ENCODE measurements around the gene LRRC14B.

The LRRC14B gene

GRCh38 chr5:174876-175465 lies 16.3 kb upstream of the LRRC14B start:
- no peak for DNase-seq (ENCODE audit: low spot score)

GRCh38 chr5:176296-176823 lies 14.9 kb upstream of the LRRC14B start:
- DNase-seq (ENCODE audit: low spot score): no peak

- DNase-seq (ENCODE audit: low spot score): no peak
Observed at GRCh38 chr5:178110-178509, 13.2 kb upstream of the LRRC14B start.

- no peak for DNase-seq (ENCODE audit: low spot score)
Observed at GRCh38 chr5:179401-179800, 11.9 kb upstream of the LRRC14B start.

GRCh38 chr5:180286-180918 lies 10.9 kb upstream of the LRRC14B start:
- no peak for DNase-seq (ENCODE audit: low spot score)

GRCh38 chr5:181160-181559 lies 10.1 kb upstream of the LRRC14B start:
- no peak for DNase-seq (ENCODE audit: low spot score)

- DNase-seq (ENCODE audit: low spot score): no peak
Observed at GRCh38 chr5:181566-181965, 9.7 kb upstream of the LRRC14B start.

GRCh38 chr5:182126-182525 lies 9.2 kb upstream of the LRRC14B start:
- no peak for DNase-seq (ENCODE audit: low spot score)

- no peak for DNase-seq (ENCODE audit: low spot score)
Observed at GRCh38 chr5:184471-184870, 6.8 kb upstream of the LRRC14B start.

- no peak for DNase-seq (ENCODE audit: low spot score)
Observed at GRCh38 chr5:185095-186070, 5.9 kb upstream of the LRRC14B start.

- DNase-seq (ENCODE audit: low spot score): no peak
Observed at GRCh38 chr5:186091-187041, 4.9 kb upstream of the LRRC14B start.

- DNase-seq (ENCODE audit: low spot score): no peak
Observed at GRCh38 chr5:187042-187431, 4.3 kb upstream of the LRRC14B start.

GRCh38 chr5:187617-188451 lies 3.5 kb upstream of the LRRC14B start:
- DNase-seq (ENCODE audit: low spot score): no peak

GRCh38 chr5:188488-189481 lies 2.5 kb upstream of the LRRC14B start:
- DNase-seq (ENCODE audit: low spot score): peak; percentile 93

- no peak for DNase-seq (ENCODE audit: low spot score)
Observed at GRCh38 chr5:189486-189885, 1.8 kb upstream of the LRRC14B start.

GRCh38 chr5:189976-190365 lies 1.3 kb upstream of the LRRC14B start:
- DNase-seq (ENCODE audit: low spot score): no peak

- DNase-seq (ENCODE audit: low spot score): no peak
Observed at GRCh38 chr5:190366-191035, 794 bp upstream of the LRRC14B start.

- no peak for DNase-seq (ENCODE audit: low spot score)
Observed at GRCh38 chr5:191949-192690, 825 bp downstream of the LRRC14B start.

Measured in D341Med (cell line).